Sigmoid colon (tissue), 7 donors: ENCODE measurements around the gene ARID2. TPM values are rescaled to one million over a fixed set of nuclear protein-coding genes. Genes with fewer than 3 reads are reported as not detected.

ENCODE experiments used
- DNase-seq: peaks from one replicate; pipeline ENCODE4 v3.0.0-alpha.2; 2019
- H3K27ac ChIP-seq, 4 donors: fragments of 200-600 bp; sonication (generic); one replicate each; pipeline ENCODE4 v1.5.1; 2016 to 2019; ENCODE audit warnings: mild to moderate bottlenecking in 1 of 4
- H3K27me3 ChIP-seq, 3 donors: fragments of 200-600 bp; sonication (generic); one replicate each; pipeline ENCODE4 v1.5.1; 2019; ENCODE audit warnings: mild to moderate bottlenecking in 1 of 3
- H3K36me3 ChIP-seq, 4 donors: fragments of 200-600 bp; sonication (generic); one replicate each; pipeline ENCODE4 v1.5.1; 2016 to 2019
- H3K4me1 ChIP-seq, 4 donors: fragments of 200-600 bp; sonication (generic); one replicate each; pipeline ENCODE4 v1.5.1; 2017 to 2019
- H3K4me3 ChIP-seq, 4 donors: fragments of 200-600 bp; sonication (generic); one replicate each; pipeline ENCODE4 v1.5.1; 2017 to 2019; ENCODE audit warnings: mild to moderate bottlenecking in 2 of 4, moderate library complexity in 1 of 4
- H3K9me3 ChIP-seq, 4 donors: fragments of 200-600 bp in 3 of 4; sonication (generic) in 3 of 4; one replicate each; pipeline versions ENCODE4 v1.5.1 to v1.6.1; 2013 to 2019
- EP300 ChIP-seq, 4 donors: sonication (generic); formaldehyde crosslinking; IDR thresholded peaks; one replicate each; pipeline ENCODE4 v1.6.1; 2017; ENCODE audit warnings: antibody characterized with exemption in 4 of 4
- POLR2A ChIP-seq, 2 donors: fragments of 450-650 bp; IDR thresholded peaks; one replicate each; pipeline ENCODE4 v1.6.1; 2016; ENCODE audit warnings: antibody characterized with exemption in 2 of 2, mild to moderate bottlenecking in 2 of 2, moderate library complexity in 2 of 2
- POLR2AphosphoS5 ChIP-seq, 4 donors: sonication (generic); formaldehyde crosslinking; IDR thresholded peaks; one replicate each; pipeline ENCODE4 v1.6.1; 2017; ENCODE audit warnings: antibody characterized with exemption in 4 of 4
- WGBS, 2 donors: extraction: QIAGEN DNeasy Blood & Tissue Kit; methylation state at CpG; one replicate each; pipeline ENCODE4 v1.1.7; 2013; 5-methylcytosine and 5-hydroxymethylcytosine counted together
- intact Hi-C: fragments of 100-400 bp; cut with DNase I; formaldehyde crosslinking; loops from one replicate; pipeline ENCODE4 v1.15.1; 2023
- polyA plus RNA-seq, 3 donors: library from polyadenylated mRNA; stranded (reverse); fragments of 200-250 nt; gene quantifications; one replicate each; pipeline ENCODE4 v1.2.3, GENCODE V29; 2013
- total RNA-seq, 4 donors: library from RNA; depleted of rRNA; stranded (reverse); fragments of >200 nt; gene quantifications; one replicate each; pipeline ENCODE4 v1.1.0, GENCODE V29; 2016
- TF ChIP-seq, protein P1 (sequence below), 4 experiments: fragments of 450-650 bp in 3 of 4; fragments of 200-600 bp in 1 of 4; IDR thresholded peaks; one replicate each; pipeline ENCODE4 v1.5.1; 2016 to 2019; ENCODE audit warnings: antibody characterized with exemption in 4 of 4, mild to moderate bottlenecking in 3 of 4, moderate library complexity in 2 of 4
- donor health status: healthy with polysubstance abuse.
- donor health status: Bipolar disorder and iron deficiency.
- donor health status: healthy.

ARID2 gene
- total and polyA plus RNA-seq, 7 donors: 3.2 to 42.4 (median 31.0) TPM

DNA sequence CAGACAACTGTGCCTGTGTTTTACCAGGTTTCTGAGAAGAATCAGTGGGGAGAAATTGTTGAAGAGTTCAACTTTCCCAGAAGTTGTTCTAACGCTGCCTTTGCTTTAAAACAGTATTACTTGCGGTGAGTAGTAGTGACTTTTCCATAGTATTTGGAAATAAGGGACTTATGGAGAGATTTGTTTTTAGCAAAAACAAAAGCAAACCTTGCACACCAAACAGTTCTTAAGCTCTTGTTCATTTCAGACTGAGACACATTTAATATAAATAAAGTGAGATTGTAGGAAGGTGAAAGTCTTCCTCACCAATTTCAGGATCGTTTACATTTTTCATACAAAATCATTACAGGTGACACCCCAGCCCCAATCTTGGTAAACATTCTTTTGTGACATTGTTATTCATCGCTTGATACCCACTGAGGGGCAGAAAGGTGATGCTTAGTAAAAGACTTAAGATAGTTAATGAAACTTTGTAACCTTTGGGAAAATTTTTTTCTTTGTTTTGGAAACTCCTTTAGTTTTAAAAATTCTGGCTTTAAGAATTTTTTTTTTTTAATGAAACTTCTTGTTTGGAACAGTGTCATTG, 1.8 kb downstream of the ARID2 start:
- peak overlapping the region; percentile 99 to 100 (median 99) for H3K27ac ChIP-seq
- H3K4me1 ChIP-seq: peaks cover 0 to 47% (median 42%) of the 10 kb centered on the region in 4 donors
- DNase-seq: no peak
- H3K36me3 ChIP-seq: no peaks in the 10 kb centered on the region
- H3K4me3 ChIP-seq: peak overlapping the region; percentile 69 to 97 (median 86)
- H3K27me3 ChIP-seq: no peaks in the 10 kb centered on the region
- H3K9me3 ChIP-seq: no peaks in the 10 kb centered on the region
- TF ChIP-seq EP300 (IDR thresholded peaks at IDR 0.05): no peak
- intact Hi-C loops: no loop called here
- WGBS, 2 donors: 2 to 13% methylated on average over 4 of the region's 4 CpGs

DNA sequence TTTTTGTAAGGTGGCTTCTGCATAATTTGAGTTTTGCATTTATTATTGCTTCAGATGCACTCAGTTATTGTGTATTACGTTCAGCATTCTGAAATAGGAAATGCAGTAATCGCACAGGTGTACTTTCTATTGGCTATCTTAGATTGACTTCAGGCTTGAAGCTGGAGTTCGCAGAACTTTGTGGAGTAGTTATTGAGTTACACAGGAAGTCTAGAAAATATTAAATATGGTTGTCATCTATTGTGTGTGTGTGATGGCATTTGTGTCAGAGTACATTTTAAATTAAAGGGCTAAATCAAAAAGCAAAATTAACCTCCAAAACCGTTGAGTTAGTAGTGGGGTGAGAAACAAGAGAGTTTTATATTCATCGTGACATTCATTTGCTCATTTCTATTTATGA, 2.7 kb downstream of the ARID2 start:
- H3K4me3 ChIP-seq: peak overlapping the region; percentile 5 to 89 (median 76)
- no peaks in the 10 kb centered on the region for H3K27me3 ChIP-seq
- peaks cover 0 to 47% (median 42%) of the 10 kb centered on the region in 4 donors for H3K4me1 ChIP-seq
- TF ChIP-seq POLR2AphosphoS5 (IDR thresholded peaks at IDR 0.05) (no peak), EP300 (IDR thresholded peaks at IDR 0.05) (no peak), POLR2A (IDR thresholded peaks at IDR 0.05) (no peak)
- TF ChIP-seq, protein P1, sequence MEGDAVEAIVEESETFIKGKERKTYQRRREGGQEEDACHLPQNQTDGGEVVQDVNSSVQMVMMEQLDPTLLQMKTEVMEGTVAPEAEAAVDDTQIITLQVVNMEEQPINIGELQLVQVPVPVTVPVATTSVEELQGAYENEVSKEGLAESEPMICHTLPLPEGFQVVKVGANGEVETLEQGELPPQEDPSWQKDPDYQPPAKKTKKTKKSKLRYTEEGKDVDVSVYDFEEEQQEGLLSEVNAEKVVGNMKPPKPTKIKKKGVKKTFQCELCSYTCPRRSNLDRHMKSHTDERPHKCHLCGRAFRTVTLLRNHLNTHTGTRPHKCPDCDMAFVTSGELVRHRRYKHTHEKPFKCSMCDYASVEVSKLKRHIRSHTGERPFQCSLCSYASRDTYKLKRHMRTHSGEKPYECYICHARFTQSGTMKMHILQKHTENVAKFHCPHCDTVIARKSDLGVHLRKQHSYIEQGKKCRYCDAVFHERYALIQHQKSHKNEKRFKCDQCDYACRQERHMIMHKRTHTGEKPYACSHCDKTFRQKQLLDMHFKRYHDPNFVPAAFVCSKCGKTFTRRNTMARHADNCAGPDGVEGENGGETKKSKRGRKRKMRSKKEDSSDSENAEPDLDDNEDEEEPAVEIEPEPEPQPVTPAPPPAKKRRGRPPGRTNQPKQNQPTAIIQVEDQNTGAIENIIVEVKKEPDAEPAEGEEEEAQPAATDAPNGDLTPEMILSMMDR (IDR thresholded peaks at IDR 0.05): no peak
- DNase-seq: no peak
- H3K27ac ChIP-seq: peak overlapping the region; percentile 99 to 100 (median 99)
- WGBS, 2 donors: 9% methylated on average over 5 of the region's 5 CpGs
- no peaks in the 10 kb centered on the region for H3K36me3 ChIP-seq
- intact Hi-C loops: no loop called here
- no peaks in the 10 kb centered on the region for H3K9me3 ChIP-seq

DNA sequence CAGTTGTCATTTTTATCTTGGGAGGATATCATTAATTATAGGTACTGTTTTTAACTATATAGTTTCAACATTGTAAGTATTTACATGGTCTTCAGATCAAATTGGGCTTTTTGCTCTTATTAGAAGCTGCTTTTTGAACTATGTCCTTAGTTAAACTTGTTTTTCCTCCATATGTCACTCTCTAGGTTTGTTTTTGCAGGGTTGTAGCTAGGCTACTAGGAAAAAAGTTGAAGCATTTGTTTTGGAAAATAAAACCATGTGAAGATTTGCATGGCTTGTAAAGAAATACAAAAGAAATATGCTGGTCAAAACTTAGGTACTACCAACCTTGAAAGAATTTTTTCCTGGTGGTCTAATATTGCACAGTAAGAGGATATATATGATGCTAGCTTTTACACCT, 3.4 kb downstream of the ARID2 start:
- Histone ChIP-seq H3K27ac (peak overlapping the region; percentile 99 to 100 (median 99)), H3K36me3 (no peaks in the 10 kb centered on the region), H3K4me1 (peaks cover 0 to 47% (median 42%) of the 10 kb centered on the region in 4 donors), H3K4me3 (peak overlapping the region in 2 of 4 donors; percentile 69 to 89), H3K27me3 (no peaks in the 10 kb centered on the region), H3K9me3 (no peaks in the 10 kb centered on the region)
- no peak for DNase-seq
- TF ChIP-seq, protein P1 (IDR thresholded peaks at IDR 0.05): no peak
- no peak for TF ChIP-seq EP300 (IDR thresholded peaks at IDR 0.05)
- no peak for TF ChIP-seq POLR2A (IDR thresholded peaks at IDR 0.05)
- no peak for TF ChIP-seq POLR2AphosphoS5 (IDR thresholded peaks at IDR 0.05)
- intact Hi-C loops: no loop called here

DNA sequence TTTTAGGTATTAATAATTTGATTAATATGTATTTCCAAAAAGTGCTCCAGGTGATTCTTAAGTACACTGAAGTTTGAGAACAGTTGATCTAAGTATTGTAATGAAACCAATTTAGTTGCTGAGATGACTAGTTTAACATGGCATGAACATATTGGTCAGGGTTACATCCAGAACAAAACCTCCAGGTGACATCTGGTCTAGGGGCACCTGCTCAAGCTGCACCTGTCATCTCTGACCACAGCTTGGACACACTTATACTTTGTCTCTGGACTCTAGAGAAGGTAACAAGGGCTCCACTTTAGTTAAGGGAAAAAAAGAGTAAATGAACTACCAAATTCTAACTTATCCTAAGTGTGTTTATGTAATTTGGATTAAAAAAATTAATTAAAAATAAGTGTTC, 8.1 kb downstream of the ARID2 start:
- Histone ChIP-seq H3K4me1 (peaks cover 0 to 47% (median 26%) of the 10 kb centered on the region in 4 donors), H3K27ac (no peak overlapping the region)

DNA sequence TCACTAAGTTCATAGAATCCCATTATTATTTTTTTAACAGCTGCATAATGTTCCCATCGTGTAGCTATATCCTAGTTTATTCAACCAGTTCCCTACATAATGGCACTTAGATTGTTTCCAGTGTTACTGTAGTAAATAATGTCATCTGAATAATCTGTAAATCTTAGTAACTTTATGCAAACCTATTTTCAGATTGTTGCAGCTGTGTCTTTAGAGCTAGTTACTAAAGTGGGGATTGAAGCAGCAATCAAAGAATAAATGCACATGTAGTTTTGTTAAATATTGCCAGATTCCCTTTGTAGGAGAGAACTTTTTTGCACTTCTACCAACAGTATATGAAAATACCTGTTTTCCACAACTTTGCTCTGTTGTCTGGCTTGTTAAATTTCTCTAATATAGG, 13.1 kb downstream of the ARID2 start:
- TF ChIP-seq, protein P1 (IDR thresholded peaks at IDR 0.05): no peak
- TF ChIP-seq EP300 (IDR thresholded peaks at IDR 0.05) (no peak), POLR2A (IDR thresholded peaks at IDR 0.05) (no peak), POLR2AphosphoS5 (IDR thresholded peaks at IDR 0.05) (no peak)
- no peaks in the 10 kb centered on the region for H3K36me3 ChIP-seq
- peaks cover 0 to 32% (median 13%) of the 10 kb centered on the region in 4 donors for H3K4me1 ChIP-seq
- no peak for DNase-seq
- H3K27me3 ChIP-seq: no peaks in the 10 kb centered on the region
- no peak overlapping the region for H3K27ac ChIP-seq
- 96 to 98% methylated on average over 1 of the region's 1 CpG for WGBS, 2 donors
- no peaks in the 10 kb centered on the region for H3K9me3 ChIP-seq
- intact Hi-C loops: no loop called here
- H3K4me3 ChIP-seq: no peak overlapping the region

More for the DNA sequence above, 8.1 kb downstream of the ARID2 start:
- Histone ChIP-seq H3K36me3 (no peaks in the 10 kb centered on the region), H3K27me3 (no peaks in the 10 kb centered on the region), H3K9me3 (no peaks in the 10 kb centered on the region), H3K4me3 (no peak overlapping the region)
- intact Hi-C loops: no loop called here
- TF ChIP-seq, protein P1 (IDR thresholded peaks at IDR 0.05): no peak
- TF ChIP-seq POLR2A (IDR thresholded peaks at IDR 0.05) (no peak), POLR2AphosphoS5 (IDR thresholded peaks at IDR 0.05) (no peak), EP300 (IDR thresholded peaks at IDR 0.05) (no peak)
- no peak for DNase-seq
